Activated CD8-positive, alpha-beta T cell treated with anti-CD3 and anti-CD28 coated beads for 36 hours (primary cell): ENCODE measurements around the gene KRT12. TPM values are rescaled to one million over a fixed set of nuclear protein-coding genes. Genes with fewer than 3 reads are reported as not detected.

ENCODE experiments used
- ATAC-seq: fragments of 200-7000 bp; cut with Tn5 transposase; one replicate; pipeline ENCODE4 v1.10.0; 2021; ENCODE audit warnings: mild to moderate bottlenecking, moderate library complexity
- CTCF ChIA-PET: fragments of 350-600 bp; sonication (Branson Sonifier 250); formaldehyde crosslinking; loops from one replicate; lab custom pipeline; 2021; ENCODE audit warnings: antibody characterized with exemption; lab: Charles Lee
- POLR2A ChIA-PET: fragments of 350-600 bp; sonication (Branson Sonifier 250); formaldehyde crosslinking; loops from one replicate; lab custom pipeline; 2021; ENCODE audit warnings: antibody characterized with exemption; lab: Charles Lee
- DNase-seq: peaks from one replicate; pipeline ENCODE4 v3.0.0-alpha.2; 2020
- H3K27ac Mint-ChIP-seq: one replicate; pipeline ENCODE4 v1.8.0; 2021; ENCODE audit warnings: mild to moderate bottlenecking, mixed read lengths
- H3K27me3 Mint-ChIP-seq: one replicate; pipeline ENCODE4 v1.8.0; 2021; ENCODE audit warnings: mixed read lengths
- H3K36me3 Mint-ChIP-seq: one replicate; pipeline ENCODE4 v1.8.0; 2021; ENCODE audit warnings: low read depth, mixed read lengths
- H3K4me1 Mint-ChIP-seq: one replicate; pipeline ENCODE4 v1.8.0; 2021; ENCODE audit warnings: low read depth, mixed read lengths
- H3K4me3 Mint-ChIP-seq: one replicate; pipeline ENCODE4 v1.8.0; 2021; ENCODE audit warnings: mild to moderate bottlenecking, moderate library complexity, mixed read lengths
- H3K9me3 Mint-ChIP-seq: one replicate; pipeline ENCODE4 v1.8.0; 2021; ENCODE audit warnings: mixed read lengths
- CTCF ChIP-seq: fragments of 200-600 bp; IDR thresholded peaks from one replicate; pipeline ENCODE4 v1.8.0; 2022; ENCODE audit warnings: antibody characterized with exemption, mild to moderate bottlenecking
- intact Hi-C: fragments of 100-400 bp; cut with micrococcal nuclease; formaldehyde crosslinking; loops from one replicate; pipeline ENCODE4 v1.10.0; 2022
- total RNA-seq, 2 experiments: library from RNA; stranded (reverse); gene quantifications; one replicate each; pipeline ENCODE4 v1.2.3, GENCODE V29; 2021

Gene KRT12
- total RNA-seq, 2 experiments from 2014 or later, result not detected

- intact Hi-C loops, result loop anchor here (2.0 to 10.0 kb wide), 3 partner anchors 413 to 725 kb away; no protein-coding TSS in a partner anchor
- Mint-ChIP-seq H3K27ac (no peak overlapping the region), H3K4me1 (no peaks in the 10 kb centered on the region), H3K27me3 (peaks cover 23% of the 10 kb centered on the region), H3K4me3 (no peak overlapping the region), H3K36me3 (no peaks in the 10 kb centered on the region), H3K9me3 (no peaks in the 10 kb centered on the region)
- POLR2A ChIA-PET, result no interaction called here
- peak; percentile 94 for ATAC-seq
- peak; percentile 80 for TF ChIP-seq CTCF
- CTCF ChIA-PET, result interaction anchor here (0.7 to 3.2 kb wide), 8 partner anchors 9 to 754 kb away, joined by 3 to 18 read pairs (median 6); no protein-coding TSS in a partner anchor
- DNase-seq, result peak; percentile 82
Observed at GRCh38 chr17:40909351-40909750, 42.3 kb upstream of the KRT12 start.

- H3K27me3 Mint-ChIP-seq, result peaks cover 23% of the 10 kb centered on the region
- intact Hi-C loops, result loop anchor here (5.0 to 10.0 kb wide), 2 partner anchors 431 to 728 kb away; no protein-coding TSS in a partner anchor
- POLR2A ChIA-PET, result no interaction called here
Observed at GRCh38 chr17:40906613-40907012, 39.6 kb upstream of the KRT12 start.

GRCh38 chr17:40905370-40905769 is 38.3 kb upstream of the KRT12 start:
- DNase-seq (no peak), ATAC-seq (no peak)
- Mint-ChIP-seq H3K4me1 (peaks cover 10% of the 10 kb centered on the region), H3K27me3 (peaks cover 26% of the 10 kb centered on the region), H3K36me3 (no peaks in the 10 kb centered on the region), H3K9me3 (no peaks in the 10 kb centered on the region), H3K4me3 (no peak overlapping the region), H3K27ac (no peak overlapping the region)
- intact Hi-C loops, result loop anchor here (5.0 to 10.0 kb wide), 2 partner anchors 432 to 729 kb away; no protein-coding TSS in a partner anchor
- TF ChIP-seq CTCF, result no peak
- ChIA-PET CTCF (no interaction called here), POLR2A (no interaction called here)

More at GRCh38 chr17:40906613-40907012, 39.6 kb upstream of the KRT12 start:
- H3K4me3 Mint-ChIP-seq, result no peak overlapping the region
- no peaks in the 10 kb centered on the region for H3K36me3 Mint-ChIP-seq
- no peak for DNase-seq
- CTCF ChIA-PET, result interaction anchor here (1.0 to 2.2 kb wide), 4 partner anchors 11 to 756 kb away, joined by 3 to 13 read pairs (median 4); no protein-coding TSS in a partner anchor
- no peak overlapping the region for H3K27ac Mint-ChIP-seq
- no peaks in the 10 kb centered on the region for H3K9me3 Mint-ChIP-seq
- no peak for TF ChIP-seq CTCF
- no peak for ATAC-seq
- peaks cover 10% of the 10 kb centered on the region for H3K4me1 Mint-ChIP-seq

GRCh38 chr17:40903129-40903847 is 36.3 kb upstream of the KRT12 start:
- intact Hi-C loops, result loop anchor here (10.0 kb wide), 1 partner anchor 732 kb away; no protein-coding TSS in a partner anchor
- ATAC-seq (no peak), DNase-seq (peak; percentile 9)
- H3K27ac Mint-ChIP-seq, result no peak overlapping the region
- H3K4me1 Mint-ChIP-seq, result peaks cover 10% of the 10 kb centered on the region
- H3K4me3 Mint-ChIP-seq, result no peak overlapping the region
- CTCF ChIA-PET, result no interaction called here
- no peaks in the 10 kb centered on the region for H3K9me3 Mint-ChIP-seq
- TF ChIP-seq CTCF, result no peak
- peaks cover 22% of the 10 kb centered on the region for H3K27me3 Mint-ChIP-seq
- no peaks in the 10 kb centered on the region for H3K36me3 Mint-ChIP-seq
- POLR2A ChIA-PET, result no interaction called here

GRCh38 chr17:40902498-40902897 is 35.5 kb upstream of the KRT12 start:
- no peak for DNase-seq
- peaks cover 10% of the 10 kb centered on the region for H3K4me1 Mint-ChIP-seq
- no peak overlapping the region for H3K4me3 Mint-ChIP-seq
- no peak for TF ChIP-seq CTCF
- ChIA-PET POLR2A (no interaction called here), CTCF (interaction anchor here (1.0 to 1.9 kb wide), 3 partner anchors 341 to 760 kb away, joined by 3 to 7 read pairs (median 3); no protein-coding TSS in a partner anchor)
- ATAC-seq, result no peak
- H3K27me3 Mint-ChIP-seq, result peaks cover 20% of the 10 kb centered on the region
- no peak overlapping the region for H3K27ac Mint-ChIP-seq
- H3K36me3 Mint-ChIP-seq, result no peaks in the 10 kb centered on the region
- intact Hi-C loops, result loop anchor here (10.0 kb wide), 1 partner anchor 732 kb away; no protein-coding TSS in a partner anchor
- H3K9me3 Mint-ChIP-seq, result no peaks in the 10 kb centered on the region
